HG03575 (cell line): ENCODE results near the gene PLA2G3.

Experiments
- ATAC-seq: cut with Tn5 transposase; IDR thresholded peaks from one replicate; pipeline ENCODE4 v1.9.1; 2021; ENCODE audit not compliant: unreplicated experiment, insufficient number of reproducible peaks, low FRiP score; ENCODE audit errors: extremely low read depth

Gene PLA2G3

DNA sequence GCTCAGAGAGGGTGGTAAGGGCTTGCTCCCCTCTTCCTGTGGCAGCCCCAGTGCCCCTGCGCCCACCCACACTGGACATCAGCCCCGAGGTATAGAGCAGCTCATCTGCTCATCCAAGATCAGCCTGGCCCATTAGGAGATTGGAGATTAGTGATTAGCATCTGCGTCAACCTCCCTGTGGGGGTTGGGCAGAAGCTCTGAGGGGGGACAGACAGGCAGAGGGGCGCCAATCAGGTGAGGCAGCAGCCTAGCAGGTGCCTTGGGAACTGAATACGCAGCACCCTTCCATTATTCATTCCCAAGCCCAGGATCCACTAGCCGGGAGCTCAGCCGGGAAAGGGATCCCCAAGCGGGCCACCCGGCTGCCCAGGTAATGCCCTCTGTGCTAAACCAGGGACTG lies 48.1 kb downstream of the PLA2G3 start:
- ATAC-seq, result no peak

DNA sequence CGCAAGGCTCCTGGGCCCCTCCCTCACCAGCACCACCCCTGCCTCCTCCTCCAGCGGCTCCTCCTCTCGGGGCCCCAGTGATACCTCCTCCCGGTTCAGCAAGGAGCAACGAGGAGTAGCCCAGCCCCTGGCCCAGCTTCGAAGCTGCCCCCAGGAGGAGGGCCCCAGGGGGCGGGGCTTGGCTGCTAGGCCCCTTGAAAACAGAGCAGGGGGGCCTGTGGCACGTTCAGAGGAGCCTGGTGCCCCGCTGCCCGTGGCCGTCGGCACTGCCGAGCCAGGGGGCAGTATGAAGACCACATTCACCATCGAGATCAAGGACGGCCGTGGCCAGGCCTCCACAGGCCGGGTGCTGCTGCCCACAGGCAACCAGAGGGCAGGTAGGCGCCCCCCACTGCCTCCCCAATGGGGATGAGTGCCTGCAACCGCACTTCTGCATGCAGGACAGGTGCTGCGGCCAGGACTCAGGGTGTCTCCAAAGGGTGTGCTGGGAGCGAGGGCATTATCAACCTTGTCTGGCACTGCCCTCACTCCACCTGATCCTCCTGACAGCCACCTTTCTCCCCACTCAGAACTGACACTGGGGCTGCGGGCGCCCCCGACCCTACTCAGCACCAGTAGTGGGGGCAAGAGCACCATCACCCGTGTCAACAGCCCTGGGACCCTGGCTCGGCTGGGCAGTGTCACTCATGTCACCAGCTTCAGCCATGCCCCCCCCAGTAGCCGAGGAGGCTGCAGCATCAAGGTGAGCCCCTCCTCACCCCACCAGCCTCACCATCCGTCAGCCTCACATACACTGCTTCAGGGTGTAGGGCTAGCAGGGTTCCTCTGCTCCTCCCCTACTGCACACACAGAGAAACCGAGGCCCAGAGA lies 49.0 kb downstream of the PLA2G3 start:
- ATAC-seq, result no peak

DNA sequence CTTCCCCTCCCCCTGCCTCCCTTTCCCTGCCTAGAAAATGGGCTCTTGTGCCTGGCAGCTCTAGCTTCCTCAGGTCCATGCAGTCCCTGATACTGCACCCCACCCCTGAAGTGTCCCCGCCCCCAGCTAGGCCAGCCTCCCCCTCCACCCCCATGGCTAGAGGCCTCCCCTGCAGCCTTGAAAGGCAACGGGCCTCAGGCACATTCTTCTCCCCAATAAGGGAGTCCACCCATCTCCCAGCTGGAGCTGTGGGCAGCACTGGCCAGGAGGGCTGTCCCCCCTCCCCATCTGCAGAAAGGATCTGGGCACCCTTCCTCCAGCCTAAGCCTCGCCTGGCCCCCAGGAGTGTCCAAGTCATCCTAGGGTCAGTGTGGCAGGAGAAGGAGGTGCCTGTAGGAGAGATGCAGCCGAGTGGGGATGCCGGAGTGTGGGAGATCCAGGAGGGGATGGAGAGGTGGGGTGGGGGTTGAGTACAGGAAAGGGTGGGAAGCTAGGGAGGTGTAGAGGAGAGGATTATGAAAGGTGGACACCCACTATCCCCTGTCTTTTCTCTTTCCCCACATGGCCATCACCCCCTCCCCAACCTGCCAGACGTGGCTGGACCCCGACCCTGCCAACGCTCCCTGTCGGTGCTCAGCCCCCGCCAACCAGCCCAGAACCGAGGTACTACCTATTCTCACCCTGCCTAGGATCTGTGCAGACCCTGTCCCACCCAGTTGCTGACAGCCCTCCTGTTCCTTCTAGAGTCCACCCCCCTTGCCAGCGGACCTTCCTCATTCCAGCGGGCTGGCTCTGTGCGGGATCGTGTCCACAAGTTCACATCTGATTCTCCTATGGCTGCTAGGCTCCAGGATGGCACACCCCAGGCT lies 49.9 kb downstream of the PLA2G3 start:
- no peak for ATAC-seq

DNA sequence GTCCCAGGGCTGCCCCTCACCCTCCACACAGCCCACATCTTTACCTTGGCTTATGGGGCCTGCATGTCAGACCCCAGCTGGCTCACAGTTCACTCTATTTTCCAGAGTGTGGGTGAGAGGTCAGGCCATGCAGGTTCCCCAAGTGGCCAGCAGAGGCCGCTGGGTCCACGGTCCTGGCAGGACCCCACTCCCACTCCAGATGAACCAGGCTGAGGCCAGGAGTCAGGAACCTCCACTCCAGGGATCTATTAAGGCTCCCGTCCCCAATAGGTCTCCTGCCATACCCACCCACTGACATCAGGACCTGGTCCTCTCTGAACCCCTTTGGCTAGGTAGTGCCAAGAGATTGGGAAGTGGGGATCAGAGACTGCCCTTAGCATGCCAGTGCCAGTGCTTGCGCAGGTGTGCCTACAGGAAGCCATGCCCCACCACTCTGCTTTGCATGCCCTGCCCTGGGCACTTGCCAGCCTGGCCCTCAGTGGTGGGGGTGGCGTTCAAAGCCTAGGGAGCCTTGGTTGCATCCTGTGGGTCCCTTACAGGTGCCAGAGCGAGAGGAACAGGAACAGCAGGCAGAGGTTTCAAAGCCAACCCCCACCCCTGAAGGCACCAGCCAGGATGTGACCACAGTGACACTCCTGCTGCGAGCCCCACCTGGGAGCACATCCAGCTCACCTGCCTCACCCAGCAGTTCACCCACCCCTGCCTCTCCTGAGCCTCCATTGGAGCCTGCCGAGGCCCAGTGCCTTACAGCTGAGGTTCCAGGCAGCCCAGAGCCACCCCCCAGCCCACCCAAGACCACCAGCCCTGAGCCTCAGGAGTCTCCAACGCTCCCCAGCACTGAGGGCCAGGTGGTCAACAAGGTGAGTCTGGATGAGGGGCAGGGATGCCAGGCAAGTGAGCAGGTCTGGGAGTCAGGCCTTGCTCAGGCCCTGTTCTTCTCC lies 50.9 kb downstream of the PLA2G3 start:
- no peak for ATAC-seq

DNA sequence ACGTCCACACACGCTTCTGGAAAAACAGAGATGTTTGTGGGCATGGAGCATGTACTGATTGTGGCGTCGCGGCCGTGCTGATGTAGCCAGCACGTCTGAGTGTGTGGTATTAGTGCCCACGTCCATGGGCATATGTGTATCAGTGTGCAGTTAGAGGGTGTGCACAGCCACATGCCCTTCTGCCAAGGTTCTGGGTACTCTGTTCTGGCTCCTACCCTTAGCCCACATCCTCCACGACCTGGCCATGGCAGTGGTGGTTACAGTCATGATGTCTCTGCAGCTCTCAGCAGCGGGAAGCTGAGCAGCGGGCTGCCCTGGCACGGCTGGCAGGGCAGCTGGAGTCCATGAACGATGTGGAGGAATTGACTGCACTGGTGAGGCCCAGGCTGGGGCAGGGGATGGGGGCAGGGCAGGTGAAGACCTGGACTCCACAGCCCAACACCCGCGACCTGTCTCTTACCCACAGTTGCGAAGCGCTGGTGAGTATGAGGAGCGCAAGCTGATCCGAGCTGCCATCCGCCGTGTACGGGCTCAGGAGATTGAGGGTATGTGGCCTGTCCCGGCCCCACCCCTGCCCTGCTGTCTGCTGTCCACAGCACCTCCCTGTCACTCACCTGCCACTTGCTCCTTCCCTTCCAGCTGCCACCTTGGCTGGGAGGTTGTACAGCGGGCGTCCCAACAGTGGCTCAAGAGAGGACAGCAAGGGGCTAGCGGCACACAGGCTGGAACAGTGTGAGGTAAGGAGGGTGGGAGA lies 51.9 kb downstream of the PLA2G3 start:
- no peak for ATAC-seq

DNA sequence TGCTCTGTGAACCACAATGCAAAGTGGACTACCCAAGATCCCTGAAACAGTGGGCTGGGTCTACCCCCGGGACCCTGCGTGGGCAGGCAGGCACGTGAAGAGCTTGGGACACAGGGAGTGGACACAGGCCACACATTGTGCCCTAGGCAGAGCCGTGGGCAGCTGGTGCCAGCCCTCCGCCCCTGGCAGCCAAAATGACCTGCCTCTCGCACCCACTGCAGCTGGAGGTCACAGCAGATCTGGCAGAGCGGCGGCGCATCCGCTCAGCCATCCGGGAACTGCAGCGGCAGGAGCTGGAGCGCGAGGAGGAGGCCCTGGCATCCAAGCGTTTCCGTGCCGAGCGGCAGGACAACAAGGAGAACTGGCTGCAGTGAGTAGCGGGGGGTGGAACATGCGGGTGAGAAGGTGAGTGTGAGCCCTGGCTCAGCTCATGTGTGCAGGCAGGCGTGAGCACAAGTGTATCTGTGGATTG lies 52.5 kb downstream of the PLA2G3 start:
- ATAC-seq, result no peak

DNA sequence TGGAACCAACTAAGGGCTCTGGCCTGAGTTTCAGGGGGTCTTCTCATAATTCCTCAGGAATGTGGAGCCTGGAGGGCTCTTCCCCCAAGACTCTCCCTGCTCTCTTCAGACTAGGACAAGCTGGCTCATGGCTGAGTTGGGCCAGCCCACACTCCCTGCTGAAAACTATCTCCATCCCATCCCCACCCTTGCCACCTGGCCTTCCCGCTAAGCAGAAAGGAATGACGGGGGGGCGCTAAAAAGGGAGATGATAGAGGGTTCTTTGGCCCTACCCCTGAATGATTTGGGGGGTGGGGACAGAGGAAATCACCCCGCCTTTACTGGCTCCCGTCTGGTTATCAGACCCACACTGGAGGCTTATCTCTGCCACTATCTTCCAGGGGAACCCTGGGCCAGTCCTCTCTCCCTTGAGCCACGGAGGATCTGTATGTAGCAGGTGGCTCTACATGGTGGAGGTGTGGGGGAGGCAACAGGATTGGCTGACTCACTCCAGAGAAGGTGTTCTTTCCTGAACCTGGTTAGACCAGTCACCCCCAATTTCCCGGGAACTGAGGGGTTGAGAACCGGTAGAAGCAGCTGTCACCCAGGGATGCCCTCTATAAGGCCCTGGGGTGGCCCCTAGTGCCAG lies 53.5 kb downstream of the PLA2G3 start:
- ATAC-seq, result no peak

DNA sequence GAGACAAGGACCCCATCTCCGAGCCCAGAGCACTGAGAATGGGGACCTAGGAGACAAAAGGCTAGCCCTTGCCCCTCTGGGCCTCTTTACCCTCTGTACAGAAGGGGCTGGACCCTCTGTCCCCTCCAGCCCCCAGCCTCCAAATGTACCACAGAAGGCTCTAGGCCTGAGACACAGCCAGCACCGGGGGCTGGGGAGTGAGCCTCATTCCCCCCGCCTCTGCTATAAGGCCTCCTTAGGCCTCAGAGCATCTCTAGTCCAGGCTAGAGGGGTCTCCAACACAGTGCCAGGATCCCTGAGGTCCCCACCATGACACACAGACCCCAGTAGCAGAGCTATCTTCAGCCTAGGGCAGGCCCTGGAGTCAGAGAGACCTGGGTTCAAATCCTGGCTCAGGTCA lies 54.4 kb downstream of the PLA2G3 start:
- ATAC-seq, result no peak

DNA sequence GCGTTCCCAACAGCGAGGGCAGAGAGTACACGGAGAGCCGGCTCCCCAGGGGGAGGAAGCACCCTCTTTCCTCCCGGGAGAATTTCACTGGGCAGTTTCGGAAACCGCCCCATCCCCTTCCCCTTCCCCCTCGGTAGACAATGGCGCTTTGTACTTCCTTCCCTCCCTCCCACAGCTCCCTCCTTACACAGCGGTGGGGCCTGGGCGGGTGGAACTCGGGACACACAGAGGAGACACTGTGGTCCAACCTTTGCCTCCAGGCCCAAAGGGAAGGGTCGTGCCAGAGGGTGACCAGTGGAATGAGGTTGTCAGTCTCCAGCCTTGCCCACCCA lies 54.8 kb downstream of the PLA2G3 start:
- ATAC-seq, result no peak

DNA sequence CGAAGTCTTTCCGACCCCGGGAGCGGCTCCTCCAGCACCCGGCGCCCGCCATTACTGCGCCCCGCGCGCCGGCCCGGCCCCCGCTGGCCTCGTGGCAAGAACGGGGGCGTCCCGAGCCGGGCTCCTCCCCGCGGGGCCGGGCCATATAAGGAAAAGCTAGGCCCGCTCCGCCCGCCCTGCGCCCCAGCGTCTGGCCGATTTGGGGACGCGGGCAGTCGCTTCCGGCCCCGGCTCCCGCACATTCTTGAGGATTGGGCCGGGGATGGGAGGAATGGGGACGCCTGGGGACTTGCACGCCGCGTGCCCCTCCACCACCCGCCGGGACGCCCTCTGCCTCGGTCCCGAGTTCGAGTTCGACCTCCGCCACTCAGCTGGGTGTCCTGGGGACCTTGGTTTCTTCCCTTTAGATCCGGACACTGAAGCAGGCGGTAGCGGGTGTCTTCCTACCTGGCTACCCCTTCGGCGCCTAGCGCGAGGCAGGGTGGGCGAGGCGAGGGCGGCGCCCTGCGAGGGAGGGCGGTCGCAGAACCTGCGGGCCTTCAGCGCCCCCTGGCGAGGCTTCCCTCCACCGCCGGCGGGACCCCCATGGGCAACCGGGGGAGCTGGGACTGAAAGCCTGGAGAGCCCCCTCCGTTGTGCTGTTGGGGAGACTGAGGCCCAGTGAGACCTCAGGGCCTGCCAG lies 55.4 kb downstream of the PLA2G3 start:
- ATAC-seq, result no peak
